Measurements from ENCODE around the gene PTPRK. TPM values are rescaled to one million over a fixed set of nuclear protein-coding genes. Genes with fewer than 3 reads are reported as not detected.

PTPRK gene
- total RNA-seq, 4 donors from 2014 or later = 88.0 to 187 (median 136) TPM

- WGBS, 2 donors (ENCODE audit: low coverage in 1 of 2) = 65 to 75% methylated on average over 3 of the region's 3 CpGs
- Histone ChIP-seq H3K4me1 (no peaks in the 10 kb centered on the region), H3K9me3 (no peaks in the 10 kb centered on the region), H3K36me3 (no peaks in the 10 kb centered on the region), H3K27me3 (no peaks in the 10 kb centered on the region), H3K4me3 (no peak overlapping the region), H3K27ac (no peak overlapping the region)
- no peak for TF ChIP-seq EP300 (IDR thresholded peaks at IDR 0.05; ENCODE audit: low read depth)
- TF ChIP-seq POLR2A (IDR thresholded peaks at IDR 0.05) = no peak
- TF ChIP-seq POLR2AphosphoS5 (IDR thresholded peaks at IDR 0.05) = no peak
- TF ChIP-seq CTCF (IDR thresholded peaks at IDR 0.05) = no peak
- no peak for DNase-seq
- intact Hi-C loops (cut with DNase I; ENCODE audit: low total_unique reads) = no loop called here
- in situ Hi-C loops (cut with MboI; ENCODE audit: low pct_ligation_motif_present in 1 of 4, low pct_unique_long_range_greater_than_20kb in 1 of 4, low sequenced_read_pairs in 3 of 4) = no loop called here
Measured at GRCh38 chr6:127920804-127921203, 599.6 kb downstream of the PTPRK start.

All from transverse colon (tissue), 4 donors.